Transverse colon (tissue), 3 donors: ENCODE results near the gene GNG13.

Source experiments
- CTCF ChIP-seq, 5 experiments: fragments of 200-600 bp in 3 of 5; fragments of 450-650 bp in 2 of 5; sonication (generic) in 3 of 5; IDR thresholded peaks; 1 replicate in 2 of 5; 2 replicates in 3 of 5; pipeline ENCODE4 v1.5.1; 2016 to 2017; ENCODE audit warnings: antibody characterized with exemption in 5 of 5, inconsistent platforms in 3 of 5, mild to moderate bottlenecking in 2 of 5, moderate library complexity in 1 of 5
- POLR2A ChIP-seq: fragments of 450-650 bp; IDR thresholded peaks from one replicate; pipeline ENCODE4 v1.6.1; 2016; ENCODE audit warnings: antibody characterized with exemption, mild to moderate bottlenecking, moderate library complexity

GRCh38 chr16:804193-805048, 3.9 kb upstream of the GNG13 start:
- TF ChIP-seq POLR2A, result no peak
- TF ChIP-seq CTCF (IDR thresholded peaks at IDR 0.05), result no peak
